ENCODE data around the gene ARRDC2. TPM values are rescaled to one million over a fixed set of nuclear protein-coding genes. Genes with fewer than 3 reads are reported as not detected.

Gene ARRDC2
- total and polyA plus RNA-seq, 2 of the 13 experiments (the other 11 are each of a cell fraction or from before 2014, with no cell fraction given) = 2.1 to 3.4 TPM

DNA sequence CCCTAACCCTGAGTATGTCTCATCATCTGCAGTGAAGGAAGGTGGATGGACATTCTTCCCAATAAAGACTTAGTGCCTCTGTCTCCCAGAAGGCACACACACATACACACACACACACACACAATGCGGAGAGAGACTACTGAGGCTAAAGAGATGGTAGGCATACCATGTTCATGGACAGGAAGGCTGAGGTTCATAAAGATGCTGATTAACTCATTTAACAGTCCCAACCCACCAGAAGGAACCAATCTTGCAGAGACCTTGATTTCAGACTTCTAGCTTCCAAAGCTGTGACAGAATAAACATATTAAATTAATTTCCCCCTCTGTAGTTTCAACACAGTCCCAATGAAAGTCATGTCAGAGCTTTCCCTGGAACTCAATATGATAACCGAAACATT lies 33.1 kb downstream of the ARRDC2 start:
- FAIRE-seq = no peak
- in situ Hi-C loops (cut with HindIII; ENCODE audit: extremely low pct_ligation_motif_present, low pct_unique_long_range_greater_than_20kb) = no loop called here
- H3K36me3 ChIP-seq (replicated peaks in 1 of 2; ENCODE audit: control insufficient read depth in 1 of 2, insufficient read depth in 2 of 2, low read length in 2 of 2) = no peaks in the 10 kb centered on the region
- POLR2A ChIA-PET = no interaction called here
- DNase-seq (ENCODE audit: low spot score) = no peak
- no peak overlapping the region for H2AFZ ChIP-seq (ENCODE audit: low read length)
- no peaks in the 10 kb centered on the region for H4K20me1 ChIP-seq (ENCODE audit: insufficient read depth, low read length)
- ATAC-seq = no peak
- H3K79me2 ChIP-seq (ENCODE audit: insufficient read depth, low read length) = no peaks in the 10 kb centered on the region
- WGBS (ENCODE audit: low lambda C conversion rate) = 3% methylated on average over 2 of the region's 2 CpGs
- H3K27me3 ChIP-seq (ENCODE audit: control insufficient read depth in 1 of 2, insufficient read depth in 2 of 2, low read length in 2 of 2) = peaks cover 2 to 29% of the 10 kb centered on the region in 2 experiments; a peak in 2 of 5 replicates
- TF ChIP-seq MATR3 (CRISPR knock-in tag; IDR thresholded peaks at IDR 0.05) (no peak), ERF (CRISPR knock-in tag; IDR thresholded peaks at IDR 0.05) (no peak), ATF7 (IDR thresholded peaks at IDR 0.05) (no peak), ATF7 (CRISPR knock-in tag; IDR thresholded peaks at IDR 0.05) (no peak), PLRG1 (conservative IDR thresholded peaks at IDR 0.05) (no peak), TGIF2 (CRISPR knock-in tag; IDR thresholded peaks at IDR 0.05) (no peak)
- TF ChIP-seq, protein P1, sequence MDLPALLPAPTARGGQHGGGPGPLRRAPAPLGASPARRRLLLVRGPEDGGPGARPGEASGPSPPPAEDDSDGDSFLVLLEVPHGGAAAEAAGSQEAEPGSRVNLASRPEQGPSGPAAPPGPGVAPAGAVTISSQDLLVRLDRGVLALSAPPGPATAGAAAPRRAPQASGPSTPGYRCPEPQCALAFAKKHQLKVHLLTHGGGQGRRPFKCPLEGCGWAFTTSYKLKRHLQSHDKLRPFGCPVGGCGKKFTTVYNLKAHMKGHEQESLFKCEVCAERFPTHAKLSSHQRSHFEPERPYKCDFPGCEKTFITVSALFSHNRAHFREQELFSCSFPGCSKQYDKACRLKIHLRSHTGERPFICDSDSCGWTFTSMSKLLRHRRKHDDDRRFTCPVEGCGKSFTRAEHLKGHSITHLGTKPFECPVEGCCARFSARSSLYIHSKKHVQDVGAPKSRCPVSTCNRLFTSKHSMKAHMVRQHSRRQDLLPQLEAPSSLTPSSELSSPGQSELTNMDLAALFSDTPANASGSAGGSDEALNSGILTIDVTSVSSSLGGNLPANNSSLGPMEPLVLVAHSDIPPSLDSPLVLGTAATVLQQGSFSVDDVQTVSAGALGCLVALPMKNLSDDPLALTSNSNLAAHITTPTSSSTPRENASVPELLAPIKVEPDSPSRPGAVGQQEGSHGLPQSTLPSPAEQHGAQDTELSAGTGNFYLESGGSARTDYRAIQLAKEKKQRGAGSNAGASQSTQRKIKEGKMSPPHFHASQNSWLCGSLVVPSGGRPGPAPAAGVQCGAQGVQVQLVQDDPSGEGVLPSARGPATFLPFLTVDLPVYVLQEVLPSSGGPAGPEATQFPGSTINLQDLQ (CRISPR knock-in tag; IDR thresholded peaks at IDR 0.05) = no peak
- peaks cover 5% of the 10 kb centered on the region; the same call in 1 of the 2 replicates for H3K9me3 ChIP-seq (ENCODE audit: low read length)
- no peak overlapping the region for H3K27ac ChIP-seq (ENCODE audit: extremely low read length, insufficient read depth, low read length)
- no peak overlapping the region for H3K4me2 ChIP-seq (ENCODE audit: low read depth, low read length)
- no peak overlapping the region for H3K9ac ChIP-seq (ENCODE audit: insufficient read depth, low read depth, low read length)
- intact Hi-C loops (cut with micrococcal nuclease; ENCODE audit: unreplicated experiment) = no loop called here
- BruUV-seq (replicated peaks) = no TSS peak
- CTCF ChIA-PET (ENCODE audit: low intra/inter-chr PET ratio, low total read pairs) = no interaction called here
- H3K4me1 ChIP-seq (ENCODE audit: insufficient read depth, low read length) = peaks cover 12% of the 10 kb centered on the region
- no peak overlapping the region for H3K4me3 ChIP-seq (replicated peaks in 1 of 3; ENCODE audit: insufficient read depth in 1 of 3, low read depth in 2 of 3, low read length in 3 of 3)

DNA sequence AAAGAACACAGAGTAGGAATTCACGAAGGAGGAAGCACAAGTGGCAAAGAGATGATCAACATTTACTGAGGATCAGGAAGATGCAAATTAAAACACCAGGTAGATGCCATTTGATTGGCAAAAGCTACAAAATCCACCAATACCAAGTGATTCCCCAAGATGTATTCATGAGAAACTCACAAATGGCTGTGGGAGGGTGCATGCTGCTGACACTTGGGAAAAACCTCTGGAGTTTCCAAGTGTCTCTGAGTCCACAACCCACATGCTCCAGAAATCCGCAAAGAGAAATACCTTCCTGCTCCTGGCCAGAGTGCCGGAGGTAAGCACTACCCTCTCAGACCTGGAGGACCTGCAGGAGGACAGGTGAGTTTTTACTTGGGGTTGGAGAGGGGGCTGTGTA lies 35.7 kb downstream of the ARRDC2 start:
- Histone ChIP-seq H3K27me3 (ENCODE audit: control insufficient read depth in 1 of 2, insufficient read depth in 2 of 2, low read length in 2 of 2) (peaks cover 2 to 33% of the 10 kb centered on the region in 2 experiments; a peak in 2 of 5 replicates), H3K9me3 (ENCODE audit: low read length) (peaks cover 5% of the 10 kb centered on the region; the same call in 1 of the 2 replicates), H3K27ac (ENCODE audit: extremely low read length, insufficient read depth, low read length) (no peak overlapping the region), H3K4me2 (ENCODE audit: low read depth, low read length) (no peak overlapping the region), H2AFZ (ENCODE audit: low read length) (no peak overlapping the region), H3K4me3 (replicated peaks in 1 of 3; ENCODE audit: insufficient read depth in 1 of 3, low read depth in 2 of 3, low read length in 3 of 3) (no peak overlapping the region), H3K79me2 (ENCODE audit: insufficient read depth, low read length) (no peaks in the 10 kb centered on the region), H3K36me3 (replicated peaks in 1 of 2; ENCODE audit: control insufficient read depth in 1 of 2, insufficient read depth in 2 of 2, low read length in 2 of 2) (no peaks in the 10 kb centered on the region), H3K4me1 (ENCODE audit: insufficient read depth, low read length) (peaks cover 22% of the 10 kb centered on the region), H3K9ac (ENCODE audit: insufficient read depth, low read depth, low read length) (no peak overlapping the region), H4K20me1 (ENCODE audit: insufficient read depth, low read length) (no peaks in the 10 kb centered on the region)
- in situ Hi-C loops (cut with HindIII; ENCODE audit: extremely low pct_ligation_motif_present, low pct_unique_long_range_greater_than_20kb) (no loop called here), intact Hi-C loops (cut with micrococcal nuclease; ENCODE audit: unreplicated experiment) (no loop called here)
- ChIA-PET POLR2A (interaction anchor here (1.0 kb wide), 1 partner anchor 14 kb away, joined by 4 read pairs; no protein-coding TSS in a partner anchor), CTCF (ENCODE audit: low intra/inter-chr PET ratio, low total read pairs) (no interaction called here)
- DNase-seq (ENCODE audit: low spot score) (no peak), FAIRE-seq (no peak), ATAC-seq (no peak)
- 33% methylated on average over 3 of the region's 3 CpGs for WGBS (ENCODE audit: low lambda C conversion rate)
- BruUV-seq (replicated peaks) = no TSS peak
- TF ChIP-seq, protein P2, sequence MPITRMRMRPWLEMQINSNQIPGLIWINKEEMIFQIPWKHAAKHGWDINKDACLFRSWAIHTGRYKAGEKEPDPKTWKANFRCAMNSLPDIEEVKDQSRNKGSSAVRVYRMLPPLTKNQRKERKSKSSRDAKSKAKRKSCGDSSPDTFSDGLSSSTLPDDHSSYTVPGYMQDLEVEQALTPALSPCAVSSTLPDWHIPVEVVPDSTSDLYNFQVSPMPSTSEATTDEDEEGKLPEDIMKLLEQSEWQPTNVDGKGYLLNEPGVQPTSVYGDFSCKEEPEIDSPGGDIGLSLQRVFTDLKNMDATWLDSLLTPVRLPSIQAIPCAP (CRISPR knock-in tag; IDR thresholded peaks at IDR 0.05; ENCODE audit: low read depth) = no peak
- TF ChIP-seq ZNF605 (CRISPR knock-in tag; IDR thresholded peaks at IDR 0.05) (no peak), SAFB2 (CRISPR knock-in tag; IDR thresholded peaks at IDR 0.05; ENCODE audit: borderline replicate concordance, low read depth) (no peak), ZNF335 (CRISPR knock-in tag; IDR thresholded peaks at IDR 0.05) (no peak), SIX1 (CRISPR knock-in tag; IDR thresholded peaks at IDR 0.05; ENCODE audit: borderline replicate concordance) (no peak), ZNF629 (CRISPR knock-in tag; conservative IDR thresholded peaks at IDR 0.05) (no peak), ZNF552 (CRISPR knock-in tag; IDR thresholded peaks at IDR 0.05; ENCODE audit: borderline replicate concordance) (no peak)
- TF ChIP-seq, protein P3, sequence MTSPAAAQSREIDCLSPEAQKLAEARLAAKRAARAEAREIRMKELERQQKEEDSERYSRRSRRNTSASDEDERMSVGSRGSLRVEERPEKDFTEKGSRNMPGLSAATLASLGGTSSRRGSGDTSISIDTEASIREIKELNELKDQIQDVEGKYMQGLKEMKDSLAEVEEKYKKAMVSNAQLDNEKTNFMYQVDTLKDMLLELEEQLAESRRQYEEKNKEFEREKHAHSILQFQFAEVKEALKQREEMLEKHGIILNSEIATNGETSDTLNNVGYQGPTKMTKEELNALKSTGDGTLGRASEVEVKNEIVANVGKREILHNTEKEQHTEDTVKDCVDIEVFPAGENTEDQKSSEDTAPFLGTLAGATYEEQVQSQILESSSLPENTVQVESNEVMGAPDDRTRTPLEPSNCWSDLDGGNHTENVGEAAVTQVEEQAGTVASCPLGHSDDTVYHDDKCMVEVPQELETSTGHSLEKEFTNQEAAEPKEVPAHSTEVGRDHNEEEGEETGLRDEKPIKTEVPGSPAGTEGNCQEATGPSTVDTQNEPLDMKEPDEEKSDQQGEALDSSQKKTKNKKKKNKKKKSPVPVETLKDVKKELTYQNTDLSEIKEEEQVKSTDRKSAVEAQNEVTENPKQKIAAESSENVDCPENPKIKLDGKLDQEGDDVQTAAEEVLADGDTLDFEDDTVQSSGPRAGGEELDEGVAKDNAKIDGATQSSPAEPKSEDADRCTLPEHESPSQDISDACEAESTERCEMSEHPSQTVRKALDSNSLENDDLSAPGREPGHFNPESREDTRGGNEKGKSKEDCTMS (CRISPR knock-in tag; conservative IDR thresholded peaks at IDR 0.05) = no peak
